ENCODE measurements around the gene SPRED2. TPM values are rescaled to one million over a fixed set of nuclear protein-coding genes. Genes with fewer than 3 reads are reported as not detected.

The SPRED2 gene
- total RNA-seq, 1 donor from 2014 or later, result 9.4 TPM

- Mint-ChIP-seq H3K4me3 (no peak overlapping the region), H3K27me3 (ENCODE audit: insufficient read depth) (peaks cover 38% of the 10 kb centered on the region), H3K36me3 (ENCODE audit: low read depth) (no peaks in the 10 kb centered on the region), H3K27ac (no peak overlapping the region), H3K9me3 (no peaks in the 10 kb centered on the region), H3K4me1 (ENCODE audit: low read depth) (no peaks in the 10 kb centered on the region)
- DNase-seq (ENCODE audit: low spot score), result no peak
- intact Hi-C loops (cut with micrococcal nuclease), result no loop called here
Measured at GRCh38 chr2:65464604-65465003, 32.2 kb upstream of the SPRED2 start.

- Mint-ChIP-seq H3K36me3 (ENCODE audit: low read depth) (no peaks in the 10 kb centered on the region), H3K4me1 (ENCODE audit: low read depth) (no peaks in the 10 kb centered on the region), H3K4me3 (no peak overlapping the region), H3K27ac (no peak overlapping the region), H3K27me3 (ENCODE audit: insufficient read depth) (peaks cover 48% of the 10 kb centered on the region), H3K9me3 (no peaks in the 10 kb centered on the region)
- intact Hi-C loops (cut with micrococcal nuclease), result no loop called here
- DNase-seq (ENCODE audit: low spot score), result no peak
Measured at GRCh38 chr2:65458999-65459398, 26.6 kb upstream of the SPRED2 start.

- Mint-ChIP-seq H3K4me1 (ENCODE audit: low read depth) (no peaks in the 10 kb centered on the region), H3K36me3 (ENCODE audit: low read depth) (no peaks in the 10 kb centered on the region), H3K4me3 (no peak overlapping the region), H3K27me3 (ENCODE audit: insufficient read depth) (peaks cover 49% of the 10 kb centered on the region), H3K9me3 (no peaks in the 10 kb centered on the region), H3K27ac (no peak overlapping the region)
- no peak for DNase-seq (ENCODE audit: low spot score)
- intact Hi-C loops (cut with micrococcal nuclease), result no loop called here
Measured at GRCh38 chr2:65456886-65457285, 24.5 kb upstream of the SPRED2 start.

- Mint-ChIP-seq H3K4me1 (ENCODE audit: low read depth) (no peaks in the 10 kb centered on the region), H3K36me3 (ENCODE audit: low read depth) (no peaks in the 10 kb centered on the region), H3K27me3 (ENCODE audit: insufficient read depth) (peaks cover 45% of the 10 kb centered on the region), H3K9me3 (no peaks in the 10 kb centered on the region), H3K27ac (no peak overlapping the region), H3K4me3 (no peak overlapping the region)
- DNase-seq (ENCODE audit: low spot score), result no peak
- intact Hi-C loops (cut with micrococcal nuclease), result no loop called here
Measured at GRCh38 chr2:65456064-65456463, 23.7 kb upstream of the SPRED2 start.

- Mint-ChIP-seq H3K9me3 (no peaks in the 10 kb centered on the region), H3K4me3 (no peak overlapping the region), H3K4me1 (ENCODE audit: low read depth) (no peaks in the 10 kb centered on the region), H3K36me3 (ENCODE audit: low read depth) (no peaks in the 10 kb centered on the region), H3K27ac (no peak overlapping the region), H3K27me3 (ENCODE audit: insufficient read depth) (peaks cover 54% of the 10 kb centered on the region)
- DNase-seq (ENCODE audit: low spot score), result no peak
- intact Hi-C loops (cut with micrococcal nuclease), result no loop called here
Measured at GRCh38 chr2:65453916-65454315, 21.5 kb upstream of the SPRED2 start.

GRCh38 chr2:65452150-65452895 is 19.9 kb upstream of the SPRED2 start:
- intact Hi-C loops (cut with micrococcal nuclease), result no loop called here
- Mint-ChIP-seq H3K36me3 (ENCODE audit: low read depth) (no peaks in the 10 kb centered on the region), H3K27me3 (ENCODE audit: insufficient read depth) (peaks cover 58% of the 10 kb centered on the region), H3K27ac (no peak overlapping the region), H3K4me3 (no peak overlapping the region), H3K4me1 (ENCODE audit: low read depth) (no peaks in the 10 kb centered on the region), H3K9me3 (no peaks in the 10 kb centered on the region)
- no peak for DNase-seq (ENCODE audit: low spot score)

GRCh38 chr2:65450810-65451209 is 18.4 kb upstream of the SPRED2 start:
- H3K27me3 Mint-ChIP-seq (ENCODE audit: insufficient read depth), result peaks cover 58% of the 10 kb centered on the region
- no peaks in the 10 kb centered on the region for H3K9me3 Mint-ChIP-seq
- intact Hi-C loops (cut with micrococcal nuclease), result no loop called here

GRCh38 chr2:65450393-65450792 is 18.0 kb upstream of the SPRED2 start:
- no peak overlapping the region for H3K4me3 Mint-ChIP-seq
- intact Hi-C loops (cut with micrococcal nuclease), result no loop called here
- no peaks in the 10 kb centered on the region for H3K36me3 Mint-ChIP-seq (ENCODE audit: low read depth)
- H3K27ac Mint-ChIP-seq, result no peak overlapping the region
- peaks cover 57% of the 10 kb centered on the region for H3K27me3 Mint-ChIP-seq (ENCODE audit: insufficient read depth)
- no peaks in the 10 kb centered on the region for H3K9me3 Mint-ChIP-seq
- no peak for DNase-seq (ENCODE audit: low spot score)
- H3K4me1 Mint-ChIP-seq (ENCODE audit: low read depth), result no peaks in the 10 kb centered on the region

More at GRCh38 chr2:65450810-65451209, 18.4 kb upstream of the SPRED2 start:
- H3K27ac Mint-ChIP-seq, result no peak overlapping the region
- no peak for DNase-seq (ENCODE audit: low spot score)
- H3K4me1 Mint-ChIP-seq (ENCODE audit: low read depth), result no peaks in the 10 kb centered on the region
- no peak overlapping the region for H3K4me3 Mint-ChIP-seq
- H3K36me3 Mint-ChIP-seq (ENCODE audit: low read depth), result no peaks in the 10 kb centered on the region

GRCh38 chr2:65443509-65444186 is 11.2 kb upstream of the SPRED2 start:
- Mint-ChIP-seq H3K4me1 (ENCODE audit: low read depth) (no peaks in the 10 kb centered on the region), H3K4me3 (no peak overlapping the region), H3K27ac (no peak overlapping the region), H3K36me3 (ENCODE audit: low read depth) (peaks cover 4% of the 10 kb centered on the region), H3K9me3 (peaks cover 4% of the 10 kb centered on the region), H3K27me3 (ENCODE audit: insufficient read depth) (peaks cover 49% of the 10 kb centered on the region)
- intact Hi-C loops (cut with micrococcal nuclease), result no loop called here
- no peak for DNase-seq (ENCODE audit: low spot score)

GRCh38 chr2:65442420-65443020 is 10.1 kb upstream of the SPRED2 start:
- no peak overlapping the region for H3K27ac Mint-ChIP-seq
- intact Hi-C loops (cut with micrococcal nuclease), result no loop called here
- H3K4me3 Mint-ChIP-seq, result no peak overlapping the region
- H3K9me3 Mint-ChIP-seq, result peaks cover 4% of the 10 kb centered on the region
- H3K36me3 Mint-ChIP-seq (ENCODE audit: low read depth), result peaks cover 5% of the 10 kb centered on the region
- no peak for DNase-seq (ENCODE audit: low spot score)
- H3K27me3 Mint-ChIP-seq (ENCODE audit: insufficient read depth), result peaks cover 47% of the 10 kb centered on the region
- peaks cover 3% of the 10 kb centered on the region for H3K4me1 Mint-ChIP-seq (ENCODE audit: low read depth)

GRCh38 chr2:65438137-65438899 is 5.9 kb upstream of the SPRED2 start:
- Mint-ChIP-seq H3K4me3 (no peak overlapping the region), H3K27me3 (ENCODE audit: insufficient read depth) (peaks cover 54% of the 10 kb centered on the region), H3K4me1 (ENCODE audit: low read depth) (peaks cover 27% of the 10 kb centered on the region), H3K9me3 (peaks cover 4% of the 10 kb centered on the region), H3K36me3 (ENCODE audit: low read depth) (peaks cover 6% of the 10 kb centered on the region), H3K27ac (no peak overlapping the region)
- intact Hi-C loops (cut with micrococcal nuclease), result loop anchor here (5.0 to 10.0 kb wide), 4 partner anchors 174 to 1959 kb away; partner anchors contain the start of genes AFTPH and ETAA1
- no peak for DNase-seq (ENCODE audit: low spot score)

- peaks cover under 1% of the 10 kb centered on the region for H3K9me3 Mint-ChIP-seq
- H3K27ac Mint-ChIP-seq, result no peak overlapping the region
- H3K4me1 Mint-ChIP-seq (ENCODE audit: low read depth), result peaks cover 27% of the 10 kb centered on the region
- peaks cover 2% of the 10 kb centered on the region for H3K36me3 Mint-ChIP-seq (ENCODE audit: low read depth)
- DNase-seq (ENCODE audit: low spot score), result no peak
- peaks cover 49% of the 10 kb centered on the region for H3K27me3 Mint-ChIP-seq (ENCODE audit: insufficient read depth)
- intact Hi-C loops (cut with micrococcal nuclease), result loop anchor here (1.0 to 10.0 kb wide), 8 partner anchors 20 to 1960 kb away; partner anchors contain the start of genes AFTPH and ETAA1
- peak overlapping the region; percentile 87 for H3K4me3 Mint-ChIP-seq
Measured at GRCh38 chr2:65437392-65438135, 5.2 kb upstream of the SPRED2 start.

All from activated T-helper 1 cell treated with anti-CD3 and anti-CD28 coated beads, Interleukin-12 subunit alpha, Interleukin-12 subunit beta, Interleukin-2, Interleukin-4 antibody, amounts not matched to agents 30 ng/mL and 10 ng/mL and 1 ng/mL, durations not matched to agents 14 hours and 24 hours and 36 hours (primary cell).